Activated naive CD4-positive, alpha-beta T cell treated with Interleukin-2 at 50 U/mL for 16 hours (primary cell): Measurements from ENCODE around the gene SAMD4B.

Source experiments
- DNase-seq: peaks from one replicate; pipeline ENCODE4 v3.0.0-alpha.2; 2020

Gene SAMD4B

GRCh38 chr19:39410831-39411080, 68.5 kb downstream of the SAMD4B start:
- DNase-seq, result no peak

DNA sequence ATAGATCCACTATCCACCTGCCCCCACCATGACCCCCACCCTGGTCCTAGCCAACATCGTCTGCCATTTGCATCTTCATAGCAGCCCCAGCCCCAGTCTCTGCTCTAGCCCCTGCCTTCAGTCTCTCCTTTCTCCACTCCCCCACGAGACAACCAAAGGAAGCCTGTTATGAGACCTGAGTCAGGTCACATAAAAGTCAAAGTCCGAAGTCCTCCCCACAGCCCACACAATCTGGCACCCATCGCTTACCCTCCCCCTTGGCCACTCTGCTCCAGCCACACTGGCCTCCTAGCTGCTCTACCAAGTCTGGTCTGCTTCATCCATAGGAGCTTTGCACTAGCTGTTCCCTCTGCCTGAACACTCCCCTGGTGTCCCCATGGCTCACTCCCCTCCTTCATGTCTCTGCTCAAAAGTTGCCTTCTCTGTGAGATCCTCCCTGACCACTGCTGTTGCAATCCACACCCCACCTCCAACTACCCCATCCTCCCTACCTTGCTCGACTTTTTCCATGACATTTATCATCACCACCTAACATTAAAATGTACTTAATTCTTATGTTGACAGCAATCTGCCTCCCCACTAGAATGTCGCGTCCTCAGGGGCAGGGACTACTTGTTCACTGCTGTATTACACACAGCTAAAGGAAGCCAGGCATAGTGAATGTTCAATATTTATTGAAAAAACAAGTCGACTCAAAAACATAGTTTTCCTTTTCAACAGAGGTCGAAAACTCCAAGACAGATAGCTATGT, 69.0 kb downstream of the SAMD4B start:
- no peak for DNase-seq

GRCh38 chr19:39411832-39412099, 69.5 kb downstream of the SAMD4B start:
- DNase-seq, result peak; percentile 90

GRCh38 chr19:39412100-39412866, 70.1 kb downstream of the SAMD4B start, which contains the start of gene PLEKHG2:
PLEKHG2 (plus strand) TSS chr19:39412669; CDS start chr19:39414087, 1,418 bp downstream.
- peak; percentile 96 for DNase-seq

- DNase-seq, result no peak
These were observed 70.6 kb downstream of the SAMD4B start for GRCh38 chr19:39412867-39413271.

GRCh38 chr19:39413272-39413910, 71.2 kb downstream of the SAMD4B start:
- peak; percentile 31 for DNase-seq

DNA sequence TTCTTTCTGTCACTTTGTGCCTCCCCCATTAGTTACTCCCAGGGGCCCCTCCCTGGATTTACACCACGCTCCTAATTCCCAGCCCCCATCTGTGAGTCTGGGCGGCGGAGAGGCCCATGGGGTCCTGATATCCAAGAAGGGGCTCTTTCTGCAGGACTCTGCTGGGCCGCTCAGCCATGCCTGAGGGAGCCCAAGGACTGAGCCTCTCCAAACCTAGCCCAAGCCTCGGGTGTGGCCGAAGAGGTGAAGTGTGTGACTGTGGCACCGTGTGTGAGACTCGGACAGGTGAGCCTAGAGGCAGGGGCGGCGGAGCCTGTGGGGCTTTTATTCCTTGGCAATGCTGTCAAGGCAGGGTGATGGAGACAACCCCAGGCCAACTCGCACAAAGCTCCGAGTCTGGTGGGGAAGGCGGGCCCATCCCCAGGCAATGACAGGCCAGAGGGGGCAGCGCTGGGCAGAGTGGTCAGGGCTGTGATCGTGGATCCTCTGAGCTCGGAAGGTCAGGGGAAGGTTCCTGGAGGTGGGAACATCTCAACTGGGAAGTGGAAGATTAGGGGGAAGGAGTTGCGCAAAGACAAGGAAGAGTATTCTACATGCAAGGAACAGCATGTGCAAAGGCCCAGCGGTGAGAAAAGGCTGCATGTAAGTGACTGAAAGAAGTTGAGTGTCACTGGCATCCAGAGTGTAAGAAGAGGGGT, 71.8 kb downstream of the SAMD4B start:
- no peak for DNase-seq

GRCh38 chr19:39415111-39416046, 73.2 kb downstream of the SAMD4B start:
- DNase-seq, result no peak

GRCh38 chr19:39416152-39417120, 74.2 kb downstream of the SAMD4B start:
- DNase-seq, result no peak

DNA sequence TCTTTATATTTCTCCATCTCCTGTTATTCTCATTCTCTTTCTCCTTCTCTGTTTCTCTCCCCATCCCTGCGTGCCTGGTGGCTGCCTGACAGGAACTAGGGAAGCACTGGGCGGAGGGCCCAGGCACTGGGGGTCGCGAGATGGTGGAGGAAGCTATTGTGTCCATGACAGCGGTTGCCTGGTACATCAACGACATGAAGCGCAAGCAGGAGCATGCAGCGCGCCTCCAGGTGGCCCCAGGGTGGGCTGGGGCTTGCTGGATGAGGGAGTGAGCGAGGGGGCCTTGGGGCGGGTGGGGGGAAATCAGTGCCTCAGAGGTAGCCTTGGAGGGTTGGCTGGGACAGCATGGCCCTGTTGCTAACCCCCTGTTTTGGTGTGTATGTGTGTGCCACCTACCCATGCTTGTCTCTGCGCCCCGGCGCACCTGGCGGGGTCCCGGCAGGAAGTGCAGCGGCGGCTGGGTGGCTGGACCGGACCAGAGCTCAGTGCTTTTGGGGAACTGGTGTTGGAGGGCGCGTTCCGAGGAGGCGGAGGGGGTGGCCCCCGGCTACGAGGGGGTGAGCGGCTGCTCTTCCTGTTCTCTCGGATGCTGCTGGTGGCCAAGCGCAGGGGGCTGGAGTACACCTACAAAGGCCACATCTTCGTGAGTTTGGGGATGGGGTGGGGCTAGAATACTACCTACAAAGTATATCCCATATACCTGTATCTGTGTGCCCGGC, 75.4 kb downstream of the SAMD4B start:
- no peak for DNase-seq

GRCh38 chr19:39419003-39419402, 76.8 kb downstream of the SAMD4B start:
- DNase-seq, result no peak

DNA sequence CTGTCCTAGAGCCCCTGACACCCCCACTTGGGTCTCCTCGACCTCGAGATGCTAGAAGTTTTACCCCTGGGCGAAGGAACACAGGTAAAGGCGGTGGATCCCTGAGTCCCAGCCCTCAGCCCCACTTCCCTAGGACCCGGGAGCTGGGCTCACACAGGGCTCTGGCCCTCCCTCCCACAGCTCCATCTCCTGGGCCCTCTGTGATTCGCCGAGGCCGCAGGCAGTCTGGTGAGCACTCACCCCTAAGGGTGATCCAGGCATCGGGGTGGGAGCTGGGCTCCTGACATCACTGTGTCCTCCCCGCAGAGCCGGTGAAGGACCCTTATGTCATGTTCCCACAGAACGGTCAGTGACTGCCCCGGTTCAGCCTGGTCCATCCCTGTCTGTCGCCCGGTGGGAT, 78.5 kb downstream of the SAMD4B start:
- DNase-seq, result no peak

DNA sequence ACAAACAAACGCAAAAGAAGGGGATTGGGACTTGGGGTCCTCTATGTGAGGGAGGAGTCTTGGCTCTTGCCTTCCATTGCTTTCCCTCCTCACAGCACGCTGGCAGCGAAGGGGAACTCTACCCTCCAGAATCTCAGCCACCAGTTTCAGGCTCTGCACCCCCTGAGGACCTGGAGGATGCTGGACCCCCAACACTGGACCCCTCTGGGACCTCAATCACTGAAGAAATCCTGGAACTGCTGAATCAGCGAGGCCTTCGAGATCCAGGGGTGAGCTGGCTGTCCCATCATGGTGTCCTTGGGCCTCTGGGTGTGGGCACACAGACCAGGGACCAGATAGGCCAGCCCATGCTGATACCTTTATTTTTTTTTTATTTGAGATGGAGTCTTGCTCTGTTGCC, 79.8 kb downstream of the SAMD4B start:
- no peak for DNase-seq

- DNase-seq, result no peak
These were observed 81.3 kb downstream of the SAMD4B start for GRCh38 chr19:39423258-39424086.

- no peak for DNase-seq
These were observed 82.7 kb downstream of the SAMD4B start for GRCh38 chr19:39424934-39425333.

DNA sequence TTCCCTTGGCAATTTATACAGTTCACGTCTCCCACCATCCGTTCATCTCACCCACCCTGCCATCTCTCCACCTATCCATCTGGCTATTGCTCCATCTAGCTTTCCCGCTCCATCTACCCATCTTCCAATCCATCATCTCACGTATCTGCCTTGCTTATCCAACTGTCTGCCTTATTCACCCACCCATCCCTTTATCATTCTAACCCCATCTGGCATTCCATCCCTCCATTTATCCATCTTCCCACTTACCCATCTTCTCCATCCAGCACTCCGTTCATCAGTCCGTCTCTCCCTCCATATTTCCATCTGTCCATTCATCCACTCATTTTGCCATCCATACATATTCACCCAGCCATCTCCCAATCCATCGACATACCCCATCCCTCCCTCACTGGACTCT, 83.5 kb downstream of the SAMD4B start:
- DNase-seq, result no peak

DNA sequence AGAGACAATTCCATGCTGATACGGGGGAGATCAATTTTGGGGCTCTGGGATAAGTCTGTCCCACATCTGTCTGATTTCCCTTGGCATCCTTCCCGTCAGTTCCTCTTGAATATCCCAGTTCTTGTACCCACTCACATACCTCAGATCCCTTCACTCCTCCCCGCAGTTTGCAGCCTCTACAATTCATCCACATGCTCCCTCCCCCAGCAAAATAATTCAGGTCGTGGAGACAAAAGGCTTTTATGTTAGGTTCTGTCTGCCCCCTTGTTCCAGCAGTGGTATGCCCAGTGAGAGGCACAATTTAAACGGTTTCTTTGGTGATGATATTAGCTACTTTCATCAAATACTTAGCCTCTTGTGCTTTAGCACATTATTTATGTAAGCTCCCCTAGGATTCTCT, 83.9 kb downstream of the SAMD4B start:
- no peak for DNase-seq

DNA sequence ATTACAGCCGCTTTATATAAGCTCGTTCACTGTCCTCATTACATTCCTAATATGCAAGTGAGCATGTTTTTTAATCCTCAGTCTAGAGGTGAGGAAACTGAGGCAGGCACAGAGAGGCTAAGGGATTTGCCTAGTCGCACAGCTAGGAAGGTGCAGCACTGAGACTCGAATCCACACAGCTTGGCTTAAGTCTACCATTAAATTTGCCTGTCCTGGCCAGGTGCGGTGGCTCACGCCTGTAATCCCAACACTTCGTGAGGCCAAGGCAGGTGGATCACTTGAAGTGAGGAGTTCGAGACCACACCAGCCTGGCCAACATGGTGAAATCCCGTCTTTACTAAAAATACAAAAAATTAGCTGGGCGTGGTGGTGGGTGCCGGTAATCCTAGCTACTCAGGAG, 85.5 kb downstream of the SAMD4B start:
- no peak for DNase-seq

- DNase-seq, result no peak
These were observed 86.3 kb downstream of the SAMD4B start for GRCh38 chr19:39428283-39429112.
